K562 (cell line): ENCODE measurements around the gene TIMM10. TPM values are rescaled to one million over a fixed set of nuclear protein-coding genes. Genes with fewer than 3 reads are reported as not detected.

Experiments used
- FOXA3 ChIP-seq, 2 experiments: fragments of 450-650 bp in 1 of 2; sonication (generic) in 1 of 2; formaldehyde crosslinking; IDR thresholded peaks in 1 of 2; conservative IDR thresholded peaks in 1 of 2; 2 replicates each; pipeline versions ENCODE4 v1.4.0 to v1.8.0; 2020 to 2022; ENCODE audit warnings: mild to moderate bottlenecking in 2 of 2, missing genetic modification reagents in 1 of 2
- HMGN3 ChIP-seq: IDR thresholded peaks from 2 replicates; pipeline ENCODE4 v1.6.1; 2011; ENCODE audit warnings: borderline replicate concordance, low read depth, mild to moderate bottlenecking, mixed read lengths, low read length; ENCODE audit not compliant: insufficient read length; ENCODE audit errors: extremely low read depth
- MAFF ChIP-seq: IDR thresholded peaks from 2 replicates; pipeline ENCODE4 v1.6.1; 2012; ENCODE audit warnings: low read length, improper control_type of control experiment
- RAD21 ChIP-seq, 2 experiments: fragments of 250-450 bp in 1 of 2; fragments of 450-650 bp in 1 of 2; sonication (Bioruptor Pico) in 1 of 2; formaldehyde crosslinking in 1 of 2; IDR thresholded peaks in 1 of 2; conservative IDR thresholded peaks in 1 of 2; 2 replicates each; pipeline versions ENCODE4 v1.4.0 to v1.8.0; 2020 to 2022; ENCODE audit warnings: mild to moderate bottlenecking in 2 of 2, moderate library complexity in 1 of 2
- SP1 ChIP-seq: sonication (generic); formaldehyde crosslinking; IDR thresholded peaks from 2 replicates; pipeline ENCODE4 v1.8.1; 2022; ENCODE audit warnings: mild to moderate bottlenecking, missing genetic modification reagents
- SREBF2 ChIP-seq: sonication (generic); formaldehyde crosslinking; IDR thresholded peaks from 2 replicates; pipeline ENCODE4 v1.4.0; 2020; ENCODE audit warnings: mild to moderate bottlenecking, missing genetic modification reagents
- TARDBP ChIP-seq: fragments of 450-650 bp; IDR thresholded peaks from 2 replicates; pipeline ENCODE4 v1.6.1; 2016
- TGIF2 ChIP-seq: sonication (generic); formaldehyde crosslinking; IDR thresholded peaks from 2 replicates; pipeline ENCODE4 v1.8.1; 2022; ENCODE audit warnings: mild to moderate bottlenecking, missing genetic modification reagents, moderate library complexity
- ZFP1 ChIP-seq: fragments of 450-650 bp; formaldehyde crosslinking; IDR thresholded peaks from 2 replicates; pipeline ENCODE4 v1.4.0; 2020; ENCODE audit warnings: mild to moderate bottlenecking, mixed read lengths
- ZNF197 ChIP-seq: fragments of 200-800 bp; sonication (Bioruptor generic); IDR thresholded peaks from 2 replicates; pipeline ENCODE4 v1.6.1; 2016; ENCODE audit warnings: low read depth, missing genetic modification characterization, missing compliant biosample characterization
- ZNF212 ChIP-seq: fragments of 450-650 bp; formaldehyde crosslinking; IDR thresholded peaks from 2 replicates; pipeline ENCODE4 v1.4.0; 2020; ENCODE audit warnings: mild to moderate bottlenecking
- ZNF507 ChIP-seq: conservative IDR thresholded peaks from 2 replicates; pipeline ENCODE4 v1.6.1; 2017; ENCODE audit warnings: missing genetic modification characterization, missing compliant biosample characterization
- ZNF76 ChIP-seq: fragments of 250-450 bp; sonication (Bioruptor Pico); IDR thresholded peaks from 2 replicates; pipeline ENCODE4 v1.4.0; 2020; ENCODE audit warnings: mild to moderate bottlenecking, moderate library complexity, borderline replicate concordance
- polyA plus RNA-seq, 8 experiments: library from polyadenylated mRNA; depleted of rRNA in 4 of 8; stranded (reverse) in 5 of 8; unstranded in 3 of 8; fragments of >200 nt; fragmentation: Nextera tagmentation in 2 of 8; fragmentation: Illumina TruSeq in 1 of 8; extraction: Ambion mirVana in 2 of 8; extraction: Trizol in 1 of 8; gene quantifications; 2 replicates each; pipeline versions ENCODE4 v1.2.1 to v1.2.3, GENCODE V29; 2011 to 2014; ENCODE audit warnings: inconsistent platforms in 1 of 8, missing spikeins in 1 of 8
- total RNA-seq, 7 experiments: library from RNA; depleted of rRNA in 6 of 7; stranded (reverse); fragments of >200 nt in 6 of 7; fragmentation: Illumina TruSeq in 2 of 7; extraction: Trizol in 2 of 7; gene quantifications; 2 replicates each; pipeline versions ENCODE4 v1.2.1 to v1.2.3, GENCODE V29; 2011 to 2021; ENCODE audit warnings: low replicate concordance in 1 of 7
- TF ChIP-seq, protein P1 (sequence below): fragments of 450-650 bp; IDR thresholded peaks from 2 replicates; pipeline ENCODE4 v1.6.1; 2016; ENCODE audit warnings: mild to moderate bottlenecking
- TF ChIP-seq, protein P2 (sequence below): sonication (generic); formaldehyde crosslinking; IDR thresholded peaks from 2 replicates; pipeline ENCODE4 v1.9.0; 2022; ENCODE audit warnings: mild to moderate bottlenecking, missing genetic modification reagents
- TF ChIP-seq, protein P3 (sequence below): fragments of 450-650 bp; conservative IDR thresholded peaks from 2 replicates; pipeline ENCODE4 v1.6.1; 2016; ENCODE audit warnings: missing genetic modification characterization, low read depth, mild to moderate bottlenecking, missing compliant biosample characterization, moderate library complexity
- TF ChIP-seq, protein P4 (sequence below): fragments of 450-650 bp; conservative IDR thresholded peaks from 2 replicates; pipeline ENCODE4 v1.6.1; 2016; ENCODE audit warnings: missing genetic modification characterization, low read depth, mild to moderate bottlenecking, control low read depth, missing compliant biosample characterization
- TF ChIP-seq, protein P5 (sequence below): sonication (generic); formaldehyde crosslinking; IDR thresholded peaks from 2 replicates; pipeline ENCODE4 v1.8.0; 2022; ENCODE audit warnings: mild to moderate bottlenecking, missing genetic modification reagents, borderline replicate concordance
- TF ChIP-seq, protein P6 (sequence below): IDR thresholded peaks from 3 replicates; pipeline ENCODE4 v1.6.1; 2011; ENCODE audit warnings: borderline replicate concordance, mild to moderate bottlenecking; ENCODE audit not compliant: insufficient read length, insufficient read depth

TIMM10 gene
- total and polyA plus RNA-seq, 9 of the 15 experiments (the other 6 are each of a cell fraction or from before 2014, with no cell fraction given), result 109 to 553 (median 172) TPM

DNA sequence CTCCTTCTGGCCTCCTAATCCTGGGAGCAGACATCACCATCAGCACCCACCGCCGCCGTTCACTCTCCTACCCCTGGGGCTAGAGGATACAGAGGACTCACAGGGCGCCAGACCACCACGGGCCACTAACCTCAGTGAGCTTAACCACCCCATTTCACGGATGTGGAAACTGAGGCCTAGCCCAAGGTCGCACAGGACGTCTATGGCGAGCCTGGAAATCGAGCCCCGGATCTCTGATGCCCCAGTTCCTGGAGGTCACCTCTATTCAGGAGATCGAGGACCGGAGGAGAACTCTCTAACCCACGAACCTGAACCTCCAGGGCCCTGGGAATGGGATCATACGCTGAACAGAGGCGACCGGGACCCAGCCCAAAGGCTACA lies 349 bp downstream of the TIMM10 start (continued):
- TF ChIP-seq ZNF212 (no peak), ZNF507 (no peak), ZFP1 (CRISPR knock-in tag) (no peak), MAFF (no peak), SP1 (CRISPR knock-in tag) (no peak), FOXA3 (CRISPR knock-in tag; conservative IDR thresholded peaks at IDR 0.05 in 1 of 2, IDR thresholded peaks at IDR 0.05 in 1 of 2) (no peak), HMGN3 (no peak), TGIF2 (CRISPR knock-in tag) (no peak), TARDBP (no peak), ZNF76 (CRISPR knock-in tag) (no peak), ZNF197 (no peak), RAD21 (CRISPR knock-in tag; conservative IDR thresholded peaks at IDR 0.05 in 1 of 2, IDR thresholded peaks at IDR 0.05 in 1 of 2) (no peak), SREBF2 (CRISPR knock-in tag) (no peak)
- TF ChIP-seq, protein P1, sequence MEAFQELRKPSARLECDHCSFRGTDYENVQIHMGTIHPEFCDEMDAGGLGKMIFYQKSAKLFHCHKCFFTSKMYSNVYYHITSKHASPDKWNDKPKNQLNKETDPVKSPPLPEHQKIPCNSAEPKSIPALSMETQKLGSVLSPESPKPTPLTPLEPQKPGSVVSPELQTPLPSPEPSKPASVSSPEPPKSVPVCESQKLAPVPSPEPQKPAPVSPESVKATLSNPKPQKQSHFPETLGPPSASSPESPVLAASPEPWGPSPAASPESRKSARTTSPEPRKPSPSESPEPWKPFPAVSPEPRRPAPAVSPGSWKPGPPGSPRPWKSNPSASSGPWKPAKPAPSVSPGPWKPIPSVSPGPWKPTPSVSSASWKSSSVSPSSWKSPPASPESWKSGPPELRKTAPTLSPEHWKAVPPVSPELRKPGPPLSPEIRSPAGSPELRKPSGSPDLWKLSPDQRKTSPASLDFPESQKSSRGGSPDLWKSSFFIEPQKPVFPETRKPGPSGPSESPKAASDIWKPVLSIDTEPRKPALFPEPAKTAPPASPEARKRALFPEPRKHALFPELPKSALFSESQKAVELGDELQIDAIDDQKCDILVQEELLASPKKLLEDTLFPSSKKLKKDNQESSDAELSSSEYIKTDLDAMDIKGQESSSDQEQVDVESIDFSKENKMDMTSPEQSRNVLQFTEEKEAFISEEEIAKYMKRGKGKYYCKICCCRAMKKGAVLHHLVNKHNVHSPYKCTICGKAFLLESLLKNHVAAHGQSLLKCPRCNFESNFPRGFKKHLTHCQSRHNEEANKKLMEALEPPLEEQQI, result no peak
- TF ChIP-seq, protein P2, sequence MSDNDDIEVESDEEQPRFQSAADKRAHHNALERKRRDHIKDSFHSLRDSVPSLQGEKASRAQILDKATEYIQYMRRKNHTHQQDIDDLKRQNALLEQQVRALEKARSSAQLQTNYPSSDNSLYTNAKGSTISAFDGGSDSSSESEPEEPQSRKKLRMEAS (CRISPR knock-in tag), result no peak
- TF ChIP-seq, protein P3, sequence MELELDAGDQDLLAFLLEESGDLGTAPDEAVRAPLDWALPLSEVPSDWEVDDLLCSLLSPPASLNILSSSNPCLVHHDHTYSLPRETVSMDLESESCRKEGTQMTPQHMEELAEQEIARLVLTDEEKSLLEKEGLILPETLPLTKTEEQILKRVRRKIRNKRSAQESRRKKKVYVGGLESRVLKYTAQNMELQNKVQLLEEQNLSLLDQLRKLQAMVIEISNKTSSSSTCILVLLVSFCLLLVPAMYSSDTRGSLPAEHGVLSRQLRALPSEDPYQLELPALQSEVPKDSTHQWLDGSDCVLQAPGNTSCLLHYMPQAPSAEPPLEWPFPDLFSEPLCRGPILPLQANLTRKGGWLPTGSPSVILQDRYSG (tag), result no peak
- TF ChIP-seq, protein P4, sequence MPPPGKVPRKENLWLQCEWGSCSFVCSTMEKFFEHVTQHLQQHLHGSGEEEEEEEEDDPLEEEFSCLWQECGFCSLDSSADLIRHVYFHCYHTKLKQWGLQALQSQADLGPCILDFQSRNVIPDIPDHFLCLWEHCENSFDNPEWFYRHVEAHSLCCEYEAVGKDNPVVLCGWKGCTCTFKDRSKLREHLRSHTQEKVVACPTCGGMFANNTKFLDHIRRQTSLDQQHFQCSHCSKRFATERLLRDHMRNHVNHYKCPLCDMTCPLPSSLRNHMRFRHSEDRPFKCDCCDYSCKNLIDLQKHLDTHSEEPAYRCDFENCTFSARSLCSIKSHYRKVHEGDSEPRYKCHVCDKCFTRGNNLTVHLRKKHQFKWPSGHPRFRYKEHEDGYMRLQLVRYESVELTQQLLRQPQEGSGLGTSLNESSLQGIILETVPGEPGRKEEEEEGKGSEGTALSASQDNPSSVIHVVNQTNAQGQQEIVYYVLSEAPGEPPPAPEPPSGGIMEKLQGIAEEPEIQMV (tag), result no peak
- TF ChIP-seq, protein P5, sequence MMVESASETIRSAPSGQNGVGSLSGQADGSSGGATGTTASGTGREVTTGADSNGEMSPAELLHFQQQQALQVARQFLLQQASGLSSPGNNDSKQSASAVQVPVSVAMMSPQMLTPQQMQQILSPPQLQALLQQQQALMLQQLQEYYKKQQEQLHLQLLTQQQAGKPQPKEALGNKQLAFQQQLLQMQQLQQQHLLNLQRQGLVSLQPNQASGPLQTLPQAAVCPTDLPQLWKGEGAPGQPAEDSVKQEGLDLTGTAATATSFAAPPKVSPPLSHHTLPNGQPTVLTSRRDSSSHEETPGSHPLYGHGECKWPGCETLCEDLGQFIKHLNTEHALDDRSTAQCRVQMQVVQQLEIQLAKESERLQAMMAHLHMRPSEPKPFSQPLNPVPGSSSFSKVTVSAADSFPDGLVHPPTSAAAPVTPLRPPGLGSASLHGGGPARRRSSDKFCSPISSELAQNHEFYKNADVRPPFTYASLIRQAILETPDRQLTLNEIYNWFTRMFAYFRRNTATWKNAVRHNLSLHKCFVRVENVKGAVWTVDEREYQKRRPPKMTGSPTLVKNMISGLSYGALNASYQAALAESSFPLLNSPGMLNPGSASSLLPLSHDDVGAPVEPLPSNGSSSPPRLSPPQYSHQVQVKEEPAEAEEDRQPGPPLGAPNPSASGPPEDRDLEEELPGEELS, result no peak
- TF ChIP-seq, protein P6, sequence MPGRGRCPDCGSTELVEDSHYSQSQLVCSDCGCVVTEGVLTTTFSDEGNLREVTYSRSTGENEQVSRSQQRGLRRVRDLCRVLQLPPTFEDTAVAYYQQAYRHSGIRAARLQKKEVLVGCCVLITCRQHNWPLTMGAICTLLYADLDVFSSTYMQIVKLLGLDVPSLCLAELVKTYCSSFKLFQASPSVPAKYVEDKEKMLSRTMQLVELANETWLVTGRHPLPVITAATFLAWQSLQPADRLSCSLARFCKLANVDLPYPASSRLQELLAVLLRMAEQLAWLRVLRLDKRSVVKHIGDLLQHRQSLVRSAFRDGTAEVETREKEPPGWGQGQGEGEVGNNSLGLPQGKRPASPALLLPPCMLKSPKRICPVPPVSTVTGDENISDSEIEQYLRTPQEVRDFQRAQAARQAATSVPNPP, result no peak
